GM12878 (cell line): Measurements from ENCODE around the gene UNKL. TPM values are rescaled to one million over a fixed set of nuclear protein-coding genes. Genes with fewer than 3 reads are reported as not detected.

ENCODE experiments used
- ATAC-seq: fragments of 200-7000 bp; cut with Tn5 transposase; 3 replicates; pipeline ENCODE4 v1.9.1; 2020; ENCODE audit warnings: mild to moderate bottlenecking, moderate library complexity
- BruUV-seq: library from RNA; stranded (reverse); fragments of 400-500 nt; replicated peaks from 2 replicates; lab custom pipeline; 2021; lab: Mats Ljungman, UMichigan
- CTCF ChIA-PET: fragments of 300-600 bp; sonication (Branson Sonifier 250); formaldehyde crosslinking; extraction: SDS; loops from one replicate; lab custom pipeline; 2021; ENCODE audit warnings: inconsistent platforms; lab: Yijun Ruan, JAX
- POLR2A ChIA-PET: fragments of 350-600 bp; formaldehyde crosslinking; extraction: SDS; loops from one replicate; lab custom pipeline; 2021; ENCODE audit warnings: inconsistent platforms; lab: Charles Lee
- RAD21 ChIA-PET: fragments of 300-600 bp; sonication (Branson Sonifier 250); formaldehyde crosslinking; loops from one replicate; lab custom pipeline; 2023; ENCODE audit warnings: antibody characterized with exemption; ENCODE audit not compliant: unreplicated experiment; lab: Charles Lee
- SMC1A ChIA-PET: fragments of 300-600 bp; sonication (Branson Sonifier 250); formaldehyde crosslinking; loops from one replicate; lab custom pipeline; 2023; ENCODE audit not compliant: unreplicated experiment, uncharacterized antibody; lab: Charles Lee
- DNase-seq: peaks from one replicate; pipeline ENCODE4 v3.0.0-alpha.2; 2011; ENCODE audit warnings: low read depth, low spot score
- FAIRE-seq: peaks from 3 replicates; lab custom pipeline; 2011; peaks lifted over from hg19 to GRCh38; lab: Jason Lieb, UNC
- H2AFZ ChIP-seq: 2 replicates; pipeline ENCODE4 v1.6.0; 2011; ENCODE audit warnings: low read depth, low read length, control low read depth; ENCODE audit not compliant: control insufficient read depth
- H3K27ac ChIP-seq: 2 replicates; pipeline ENCODE4 v1.5.1; 2011; ENCODE audit warnings: control low read depth; ENCODE audit not compliant: control insufficient read depth, insufficient read depth
- H3K27me3 ChIP-seq, 2 experiments: replicated peaks in 1 of 2; 2 replicates each; pipeline versions ENCODE4 v1.6.0 to v1.6.1; 2011; ENCODE audit warnings: low read length in 1 of 2; ENCODE audit not compliant: control insufficient read depth in 2 of 2, insufficient read depth in 2 of 2
- H3K36me3 ChIP-seq, 2 experiments: 2 replicates each; pipeline ENCODE4 v1.5.1; 2011; ENCODE audit warnings: low read length in 1 of 2; ENCODE audit not compliant: control insufficient read depth in 2 of 2, insufficient read depth in 2 of 2
- H3K4me1 ChIP-seq: 2 replicates; pipeline ENCODE4 v1.6.1; 2011; ENCODE audit warnings: mild to moderate bottlenecking, low read length, moderate library complexity, mixed read lengths; ENCODE audit not compliant: control insufficient read depth, insufficient read depth
- H3K4me2 ChIP-seq: 2 replicates; pipeline ENCODE4 v1.6.0; 2011; ENCODE audit warnings: control low read depth; ENCODE audit not compliant: control insufficient read depth, insufficient read depth
- H3K4me3 ChIP-seq: fragments of 200-600 bp; sonication (generic); 2 replicates; pipeline ENCODE4 v1.5.1; 2016
- H3K79me2 ChIP-seq: 2 replicates; pipeline ENCODE4 v1.6.0; 2011; ENCODE audit warnings: low read length; ENCODE audit not compliant: control insufficient read depth, insufficient read depth
- H3K9ac ChIP-seq: 2 replicates; pipeline ENCODE4 v1.8.0; 2011; ENCODE audit warnings: low read length, control low read depth, mixed read lengths; ENCODE audit not compliant: control insufficient read depth, insufficient read depth
- H3K9me3 ChIP-seq: replicated peaks from 3 replicates; pipeline ENCODE4 v1.5.1; 2011; ENCODE audit warnings: mild to moderate bottlenecking, low read length; ENCODE audit not compliant: control insufficient read depth, insufficient read depth
- H4K20me1 ChIP-seq: 2 replicates; pipeline ENCODE4 v1.6.0; 2011; ENCODE audit not compliant: control insufficient read depth, insufficient read depth
- ASH2L ChIP-seq: fragments of 300-600, 200-600 bp; sonication (generic); IDR thresholded peaks from 2 replicates; pipeline ENCODE4 v1.6.1; 2017; ENCODE audit warnings: low read depth, mild to moderate bottlenecking, borderline replicate concordance
- EGR1 ChIP-seq, 2 experiments: IDR thresholded peaks; 1 replicate in 1 of 2; 2 replicates in 1 of 2; pipeline ENCODE4 v1.6.1; 2011 to 2012; ENCODE audit warnings: low read depth in 2 of 2, low read length in 2 of 2, borderline replicate concordance in 1 of 2, mild to moderate bottlenecking in 1 of 2, moderate library complexity in 1 of 2
- EZH2 ChIP-seq: IDR thresholded peaks from 2 replicates; pipeline ENCODE4 v1.6.1; 2012; ENCODE audit warnings: low read depth, mild to moderate bottlenecking, control low read depth, inconsistent platforms, low read length, borderline replicate concordance; ENCODE audit not compliant: control insufficient read depth
- KLF5 ChIP-seq: fragments of 450-650 bp; IDR thresholded peaks from 2 replicates; pipeline ENCODE4 v1.6.1; 2014; ENCODE audit warnings: mild to moderate bottlenecking; ENCODE audit not compliant: partially characterized antibody
- LARP7 ChIP-seq: fragments of 450-650 bp; IDR thresholded peaks from 2 replicates; pipeline ENCODE4 v1.6.1; 2017; ENCODE audit warnings: mild to moderate bottlenecking
- MEF2A ChIP-seq: IDR thresholded peaks from 2 replicates; pipeline ENCODE4 v1.6.1; 2011; ENCODE audit warnings: low read depth, mild to moderate bottlenecking, low read length, moderate library complexity; ENCODE audit not compliant: insufficient read depth
- MXI1 ChIP-seq: fragments of 150-350 bp; IDR thresholded peaks from 2 replicates; pipeline ENCODE4 v1.6.1; 2011; ENCODE audit warnings: low read depth, mild to moderate bottlenecking, inconsistent platforms, low read length, improper control_type of control experiment
- NRF1 ChIP-seq: conservative IDR thresholded peaks from 2 replicates; pipeline ENCODE4 v1.6.1; 2011; ENCODE audit warnings: mild to moderate bottlenecking, low read depth, low read length, improper control_type of control experiment
- SIN3A ChIP-seq: IDR thresholded peaks from 2 replicates; pipeline ENCODE4 v1.6.1; 2012; ENCODE audit warnings: low read depth, low read length, improper control_type of control experiment
- SMAD5 ChIP-seq: IDR thresholded peaks from 2 replicates; pipeline ENCODE4 v1.6.1; 2016; ENCODE audit warnings: antibody characterized with exemption, low read depth
- SREBF2 ChIP-seq: IDR thresholded peaks from 2 replicates; pipeline ENCODE4 v1.6.1; 2012; ENCODE audit warnings: mild to moderate bottlenecking, low read length
- TARDBP ChIP-seq: IDR thresholded peaks from 2 replicates; pipeline ENCODE4 v1.6.1; 2016; ENCODE audit warnings: borderline replicate concordance
- WGBS: methylation state at CpG from one replicate; pipeline ENCODE4 v1.1.6; 2016; ENCODE audit warnings: low lambda C conversion rate; ENCODE audit not compliant: insufficient replicate concordance, insufficient coverage; ENCODE audit errors: missing lambda C conversion rate; 5-methylcytosine and 5-hydroxymethylcytosine counted together
- in situ Hi-C: fragments of 300-500 bp; cut with MboI; formaldehyde crosslinking; loops from 9 replicates; pipeline ENCODE4 v1.14.3; 2018; ENCODE audit warnings: mixed read lengths
- intact Hi-C: fragments of 100-400 bp; cut with micrococcal nuclease; formaldehyde crosslinking; loops from one replicate; pipeline ENCODE4 v1.14.2; 2022; ENCODE audit not compliant: unreplicated experiment
- polyA plus RNA-seq, 11 experiments: library from polyadenylated mRNA; depleted of rRNA in 4 of 11; unstranded in 6 of 11; stranded (reverse) in 5 of 11; fragments of >200 nt; fragmentation: Nextera tagmentation in 4 of 11; fragmentation: Illumina TruSeq in 1 of 11; extraction: Ambion mirVana in 4 of 11; extraction: Trizol in 1 of 11; gene quantifications; 1 replicate in 1 of 11; 2 replicates in 10 of 11; pipeline versions ENCODE4 v1.2.1 to v1.2.3, GENCODE V29; 2011 to 2016; ENCODE audit warnings: inconsistent platforms in 2 of 11, missing spikeins in 2 of 11, low read depth in 1 of 11
- total RNA-seq, 4 experiments: library from RNA; depleted of rRNA in 3 of 4; stranded (reverse); fragments of >200 nt in 3 of 4; fragmentation: Illumina TruSeq in 1 of 4; extraction: Trizol in 1 of 4; gene quantifications; 2 replicates each; pipeline versions ENCODE4 v1.2.1 to v1.2.3, GENCODE V29; 2013 to 2021
- TF ChIP-seq, protein P1 (sequence below): fragments of 150-350 bp; IDR thresholded peaks from 2 replicates; pipeline ENCODE4 v1.6.1; 2014; ENCODE audit warnings: mild to moderate bottlenecking, low read depth, low read length
- TF ChIP-seq, protein P2 (sequence below): fragments of 450-650 bp; IDR thresholded peaks from 2 replicates; pipeline ENCODE4 v1.6.1; 2017; ENCODE audit warnings: antibody characterized with exemption, mild to moderate bottlenecking, moderate library complexity

Gene UNKL
- total and polyA plus RNA-seq, 10 of the 15 experiments (the other 5 are each of a cell fraction or from before 2014, with no cell fraction given): 0.40 to 21.6 (median 9.1) TPM

DNA sequence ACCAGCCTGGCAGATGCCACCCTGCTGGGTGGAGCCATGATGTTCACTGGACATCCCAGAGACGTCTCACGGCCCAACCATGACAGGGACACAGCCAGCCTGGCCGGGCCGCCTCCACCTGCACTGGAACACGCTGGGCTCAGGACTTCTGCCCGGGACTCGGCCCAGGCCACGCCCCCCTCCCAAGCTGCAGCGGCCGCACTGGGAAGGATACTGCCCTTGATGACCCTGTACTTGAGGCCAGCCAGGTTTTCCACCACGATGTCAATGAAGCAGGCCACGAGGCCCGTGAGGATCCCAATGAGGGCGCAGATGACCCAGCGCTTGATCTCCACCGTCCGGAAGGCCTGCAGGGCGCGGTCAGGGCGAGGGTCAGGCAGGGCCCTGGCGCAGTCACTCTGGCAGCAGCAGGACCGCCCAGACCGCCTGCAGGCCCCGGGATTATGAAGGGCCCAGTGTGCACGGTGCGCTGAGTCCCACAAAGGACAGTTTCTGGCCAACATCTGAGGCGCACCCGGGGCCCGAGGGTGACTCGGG lies 46.2 kb upstream of the UNKL start:
- CTCF ChIA-PET: no interaction called here
- no peak for DNase-seq
- peaks cover 0 to 12% of the 10 kb centered on the region in 2 experiments; a peak in 3 of 4 replicates for H3K36me3 ChIP-seq

DNA sequence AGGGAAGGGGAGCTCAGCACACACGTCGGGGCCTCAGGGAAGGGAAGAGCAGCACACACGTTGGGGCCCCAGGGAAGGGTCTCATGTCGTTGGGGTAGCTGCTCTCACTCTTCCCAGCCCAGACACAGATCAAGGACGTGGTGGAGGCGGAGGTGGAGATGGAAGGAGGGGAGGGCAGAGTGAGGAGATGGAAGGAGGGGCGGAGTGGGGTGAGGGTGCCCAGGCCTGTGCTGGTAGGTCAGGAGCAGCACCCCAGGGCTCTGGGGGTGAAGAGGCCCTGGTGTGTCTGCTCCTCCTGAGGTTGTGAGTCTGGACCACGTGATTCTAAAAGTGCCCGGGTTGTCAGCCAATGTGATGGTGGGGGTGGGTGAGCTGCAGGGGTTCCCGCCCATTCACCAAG lies 45.5 kb upstream of the UNKL start:
- no TSS peak for BruUV-seq
- H2AFZ ChIP-seq: no peak overlapping the region
- no peak for ATAC-seq
- no peaks in the 10 kb centered on the region for H3K9me3 ChIP-seq
- POLR2A ChIA-PET: interaction anchor here (1.1 to 1.6 kb wide), 2 partner anchors 10 to 12 kb away, joined by 4 to 5 read pairs; no protein-coding TSS in a partner anchor
- SMC1A ChIA-PET: no interaction called here
- no peak overlapping the region for H3K4me3 ChIP-seq
- no peaks in the 10 kb centered on the region for H3K27me3 ChIP-seq
- DNase-seq: no peak
- no peak overlapping the region for H3K9ac ChIP-seq
- FAIRE-seq: no peak
- in situ Hi-C loops: no loop called here
- 83% methylated on average over 9 of the region's 10 CpGs for WGBS
- RAD21 ChIA-PET: interaction anchor here (1.5 kb wide), 1 partner anchor 96 kb away, joined by 3 read pairs; no protein-coding TSS in a partner anchor
- H3K36me3 ChIP-seq: peaks cover 0 to 12% of the 10 kb centered on the region in 2 experiments; a peak in 3 of 4 replicates
- CTCF ChIA-PET: interaction anchor here (0.8 kb wide), 1 partner anchor 160 kb away, joined by 3 read pairs; no protein-coding TSS in a partner anchor
- H4K20me1 ChIP-seq: no peaks in the 10 kb centered on the region
- peaks cover 10% of the 10 kb centered on the region for H3K4me1 ChIP-seq
- no peak overlapping the region for H3K4me2 ChIP-seq
- H3K27ac ChIP-seq: no peak overlapping the region
- no peaks in the 10 kb centered on the region for H3K79me2 ChIP-seq
- intact Hi-C loops: no loop called here
- TF ChIP-seq SIN3A: no peak
- TF ChIP-seq LARP7: no peak
- TF ChIP-seq, protein P1, sequence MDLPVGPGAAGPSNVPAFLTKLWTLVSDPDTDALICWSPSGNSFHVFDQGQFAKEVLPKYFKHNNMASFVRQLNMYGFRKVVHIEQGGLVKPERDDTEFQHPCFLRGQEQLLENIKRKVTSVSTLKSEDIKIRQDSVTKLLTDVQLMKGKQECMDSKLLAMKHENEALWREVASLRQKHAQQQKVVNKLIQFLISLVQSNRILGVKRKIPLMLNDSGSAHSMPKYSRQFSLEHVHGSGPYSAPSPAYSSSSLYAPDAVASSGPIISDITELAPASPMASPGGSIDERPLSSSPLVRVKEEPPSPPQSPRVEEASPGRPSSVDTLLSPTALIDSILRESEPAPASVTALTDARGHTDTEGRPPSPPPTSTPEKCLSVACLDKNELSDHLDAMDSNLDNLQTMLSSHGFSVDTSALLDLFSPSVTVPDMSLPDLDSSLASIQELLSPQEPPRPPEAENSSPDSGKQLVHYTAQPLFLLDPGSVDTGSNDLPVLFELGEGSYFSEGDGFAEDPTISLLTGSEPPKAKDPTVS: no peak
- no peak for TF ChIP-seq SMAD5
- TF ChIP-seq NRF1: no peak
- no peak for TF ChIP-seq TARDBP
- TF ChIP-seq, protein P2, sequence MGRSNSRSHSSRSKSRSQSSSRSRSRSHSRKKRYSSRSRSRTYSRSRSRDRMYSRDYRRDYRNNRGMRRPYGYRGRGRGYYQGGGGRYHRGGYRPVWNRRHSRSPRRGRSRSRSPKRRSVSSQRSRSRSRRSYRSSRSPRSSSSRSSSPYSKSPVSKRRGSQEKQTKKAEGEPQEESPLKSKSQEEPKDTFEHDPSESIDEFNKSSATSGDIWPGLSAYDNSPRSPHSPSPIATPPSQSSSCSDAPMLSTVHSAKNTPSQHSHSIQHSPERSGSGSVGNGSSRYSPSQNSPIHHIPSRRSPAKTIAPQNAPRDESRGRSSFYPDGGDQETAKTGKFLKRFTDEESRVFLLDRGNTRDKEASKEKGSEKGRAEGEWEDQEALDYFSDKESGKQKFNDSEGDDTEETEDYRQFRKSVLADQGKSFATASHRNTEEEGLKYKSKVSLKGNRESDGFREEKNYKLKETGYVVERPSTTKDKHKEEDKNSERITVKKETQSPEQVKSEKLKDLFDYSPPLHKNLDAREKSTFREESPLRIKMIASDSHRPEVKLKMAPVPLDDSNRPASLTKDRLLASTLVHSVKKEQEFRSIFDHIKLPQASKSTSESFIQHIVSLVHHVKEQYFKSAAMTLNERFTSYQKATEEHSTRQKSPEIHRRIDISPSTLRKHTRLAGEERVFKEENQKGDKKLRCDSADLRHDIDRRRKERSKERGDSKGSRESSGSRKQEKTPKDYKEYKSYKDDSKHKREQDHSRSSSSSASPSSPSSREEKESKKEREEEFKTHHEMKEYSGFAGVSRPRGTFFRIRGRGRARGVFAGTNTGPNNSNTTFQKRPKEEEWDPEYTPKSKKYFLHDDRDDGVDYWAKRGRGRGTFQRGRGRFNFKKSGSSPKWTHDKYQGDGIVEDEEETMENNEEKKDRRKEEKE: no peak
- no peak for TF ChIP-seq KLF5
- TF ChIP-seq ASH2L: no peak
- TF ChIP-seq EGR1 (IDR thresholded peaks at IDR 0.05; ENCODE audit: borderline replicate concordance in 1 of 2, low read depth in 2 of 2, low read length in 2 of 2): no peak

More for the DNA sequence above, 46.2 kb upstream of the UNKL start:
- no peak for FAIRE-seq
- H3K4me2 ChIP-seq: no peak overlapping the region
- no peaks in the 10 kb centered on the region for H3K9me3 ChIP-seq
- H3K4me1 ChIP-seq: peaks cover 10% of the 10 kb centered on the region
- H3K9ac ChIP-seq: no peak overlapping the region
- ATAC-seq: no peak
- TF ChIP-seq MXI1 (no peak), SREBF2 (no peak), EZH2 (no peak), MEF2A (no peak)
- SMC1A ChIA-PET: no interaction called here
- no peaks in the 10 kb centered on the region for H3K79me2 ChIP-seq
- WGBS: 91% methylated on average over 30 of the region's 30 CpGs
- POLR2A ChIA-PET: no interaction called here
- H3K27me3 ChIP-seq: no peaks in the 10 kb centered on the region
- RAD21 ChIA-PET: no interaction called here
- in situ Hi-C loops (no loop called here), intact Hi-C loops (no loop called here)
- no peak overlapping the region for H2AFZ ChIP-seq
- no peak overlapping the region for H3K27ac ChIP-seq
- H3K4me3 ChIP-seq: no peak overlapping the region
- no peaks in the 10 kb centered on the region for H4K20me1 ChIP-seq
- no TSS peak for BruUV-seq
